DND-41 (cell line): ENCODE measurements around the gene FARP1.

Experiments used
- CTCF ChIP-seq: IDR thresholded peaks from 2 replicates; pipeline ENCODE4 v1.5.1; 2012; ENCODE audit warnings: borderline replicate concordance, low read length, moderate library complexity, mild to moderate bottlenecking; ENCODE audit not compliant: poor library complexity, severe bottlenecking; ENCODE audit errors: extremely low read depth
- EZH2 ChIP-seq: IDR thresholded peaks from 3 replicates; pipeline ENCODE4 v1.6.1; 2012; ENCODE audit warnings: borderline replicate concordance, low read depth, mild to moderate bottlenecking, moderate library complexity, low read length, inconsistent platforms; ENCODE audit not compliant: severe bottlenecking

- TF ChIP-seq CTCF, result no peak
- TF ChIP-seq EZH2, result no peak
These were observed 320.1 kb downstream of the FARP1 start for GRCh38 chr13:98462946-98463345.
